CD4-positive, alpha-beta T cell (primary cell): ENCODE measurements around the gene KRT1. TPM values are rescaled to one million over a fixed set of nuclear protein-coding genes. Genes with fewer than 3 reads are reported as not detected.
A peak's percentile ranks its signal among the peaks of the same experiment; 100 is the strongest.

Experiments used
- ATAC-seq: fragments of 200-7000 bp; cut with Tn5 transposase; one replicate; pipeline ENCODE4 v1.10.0; 2022; ENCODE audit warnings: mild to moderate bottlenecking; ENCODE audit not compliant: poor library complexity
- CTCF ChIA-PET: fragments of 350-600 bp; sonication (Branson Sonifier 250); formaldehyde crosslinking; loops from one replicate; lab custom pipeline; 2021; ENCODE audit warnings: antibody characterized with exemption, inconsistent platforms; lab: Charles Lee
- POLR2A ChIA-PET: fragments of 350-600 bp; sonication (Branson Sonifier 250); formaldehyde crosslinking; loops from one replicate; lab custom pipeline; 2021; ENCODE audit warnings: antibody characterized with exemption, inconsistent platforms; lab: Charles Lee
- DNase-seq, 14 experiments: peaks; one replicate each; pipeline ENCODE4 v3.0.0-alpha.2; 2013 to 2020; ENCODE audit warnings: mixed read lengths in 2 of 14
- H3K27ac ChIP-seq, 2 donors: one replicate each; pipeline versions ENCODE4 v1.5.1 to v1.7.0; 2013; ENCODE audit warnings: low read length in 2 of 2, low read depth in 1 of 2, mild to moderate bottlenecking in 1 of 2
- H3K27me3 ChIP-seq, 2 experiments: 1 replicate in 1 of 2; 2 replicates in 1 of 2; pipeline versions ENCODE4 v1.6.1 to v1.7.0; 2013; ENCODE audit warnings: low read length in 2 of 2, control low read depth in 1 of 2, mild to moderate bottlenecking in 1 of 2, moderate library complexity in 1 of 2; ENCODE audit not compliant: insufficient read depth in 2 of 2, control insufficient read depth in 1 of 2
- H3K36me3 ChIP-seq: one replicate; pipeline ENCODE4 v1.6.1; 2013; ENCODE audit warnings: low read length, control low read depth; ENCODE audit not compliant: insufficient read depth
- H3K4me1 ChIP-seq: one replicate; pipeline ENCODE4 v1.6.1; 2013; ENCODE audit warnings: low read length, control low read depth; ENCODE audit not compliant: insufficient read depth
- H3K4me3 ChIP-seq: one replicate; pipeline ENCODE4 v1.5.1; 2013; ENCODE audit warnings: mild to moderate bottlenecking, low read length, moderate library complexity
- H3K9me3 ChIP-seq, 2 experiments: 1 replicate in 1 of 2; 2 replicates in 1 of 2; pipeline versions ENCODE4 v1.6.1 to v1.7.0; 2013; ENCODE audit warnings: low read length in 2 of 2, mild to moderate bottlenecking in 2 of 2, control low read depth in 1 of 2, moderate library complexity in 1 of 2; ENCODE audit not compliant: control insufficient read depth in 1 of 2, insufficient read depth in 1 of 2
- H3K27ac Mint-ChIP-seq: one replicate; pipeline ENCODE4 v1.8.0; 2020; ENCODE audit warnings: mixed read lengths
- H3K27me3 Mint-ChIP-seq: one replicate; pipeline ENCODE4 v1.8.0; 2021; ENCODE audit warnings: mixed read lengths
- H3K36me3 Mint-ChIP-seq: one replicate; pipeline ENCODE4 v1.8.0; 2021; ENCODE audit warnings: low read depth, mixed read lengths
- H3K4me1 Mint-ChIP-seq: one replicate; pipeline ENCODE4 v1.8.0; 2021; ENCODE audit warnings: low read depth, mixed read lengths
- H3K4me3 Mint-ChIP-seq: one replicate; pipeline ENCODE4 v1.8.0; 2020; ENCODE audit warnings: mild to moderate bottlenecking, mixed read lengths
- H3K9me3 Mint-ChIP-seq: one replicate; pipeline ENCODE4 v1.8.0; 2020; ENCODE audit warnings: mixed read lengths
- intact Hi-C, 2 experiments: fragments of 100-400 bp; cut with DNase I in 1 of 2; cut with micrococcal nuclease in 1 of 2; formaldehyde crosslinking; loops; one replicate each; pipeline versions ENCODE4 v1.15.1 to v1.9.0; 2023 to 2025; cut with DNase I, micrococcal nuclease
- total RNA-seq, 174 experiments: library from RNA in 2 of 174; stranded (reverse) in 2 of 174; gene quantifications; one replicate each; pipeline ENCODE4 v1.2.3 and lab custom pipeline; 2021 to 2026
- TF ChIP-seq, protein P1 (sequence below): fragments of 200-600 bp; IDR thresholded peaks from one replicate; pipeline ENCODE4 v1.8.0; 2022; ENCODE audit warnings: antibody characterized with exemption, mild to moderate bottlenecking

Gene KRT1
- total RNA-seq, 2 experiments from 2014 or later, result 3.9 to 4.0 TPM

- no peaks in the 10 kb centered on the region for H3K36me3 Mint-ChIP-seq
- DNase-seq (no peak), ATAC-seq (no peak)
- no peak overlapping the region for H3K4me3 Mint-ChIP-seq
- no peak overlapping the region for H3K27ac Mint-ChIP-seq
- ChIA-PET POLR2A (interaction anchor here (1.0 kb wide), 1 partner anchor 77 kb away, joined by 3 read pairs; no protein-coding TSS in a partner anchor), CTCF (no interaction called here)
- Histone ChIP-seq H3K27ac (no peak overlapping the region), H3K27me3 (no peaks in the 10 kb centered on the region), H3K4me1 (peaks cover 8% of the 10 kb centered on the region), H3K4me3 (no peak overlapping the region), H3K9me3 (no peaks in the 10 kb centered on the region), H3K36me3 (no peaks in the 10 kb centered on the region)
- intact Hi-C loops, result no loop called here
- TF ChIP-seq, protein P1, sequence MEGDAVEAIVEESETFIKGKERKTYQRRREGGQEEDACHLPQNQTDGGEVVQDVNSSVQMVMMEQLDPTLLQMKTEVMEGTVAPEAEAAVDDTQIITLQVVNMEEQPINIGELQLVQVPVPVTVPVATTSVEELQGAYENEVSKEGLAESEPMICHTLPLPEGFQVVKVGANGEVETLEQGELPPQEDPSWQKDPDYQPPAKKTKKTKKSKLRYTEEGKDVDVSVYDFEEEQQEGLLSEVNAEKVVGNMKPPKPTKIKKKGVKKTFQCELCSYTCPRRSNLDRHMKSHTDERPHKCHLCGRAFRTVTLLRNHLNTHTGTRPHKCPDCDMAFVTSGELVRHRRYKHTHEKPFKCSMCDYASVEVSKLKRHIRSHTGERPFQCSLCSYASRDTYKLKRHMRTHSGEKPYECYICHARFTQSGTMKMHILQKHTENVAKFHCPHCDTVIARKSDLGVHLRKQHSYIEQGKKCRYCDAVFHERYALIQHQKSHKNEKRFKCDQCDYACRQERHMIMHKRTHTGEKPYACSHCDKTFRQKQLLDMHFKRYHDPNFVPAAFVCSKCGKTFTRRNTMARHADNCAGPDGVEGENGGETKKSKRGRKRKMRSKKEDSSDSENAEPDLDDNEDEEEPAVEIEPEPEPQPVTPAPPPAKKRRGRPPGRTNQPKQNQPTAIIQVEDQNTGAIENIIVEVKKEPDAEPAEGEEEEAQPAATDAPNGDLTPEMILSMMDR, result no peak
- peaks cover 20% of the 10 kb centered on the region for H3K4me1 Mint-ChIP-seq
- no peaks in the 10 kb centered on the region for H3K9me3 Mint-ChIP-seq
- no peaks in the 10 kb centered on the region for H3K27me3 Mint-ChIP-seq
Measured at GRCh38 chr12:52663420-52663819, 16.8 kb downstream of the KRT1 start.

DNA sequence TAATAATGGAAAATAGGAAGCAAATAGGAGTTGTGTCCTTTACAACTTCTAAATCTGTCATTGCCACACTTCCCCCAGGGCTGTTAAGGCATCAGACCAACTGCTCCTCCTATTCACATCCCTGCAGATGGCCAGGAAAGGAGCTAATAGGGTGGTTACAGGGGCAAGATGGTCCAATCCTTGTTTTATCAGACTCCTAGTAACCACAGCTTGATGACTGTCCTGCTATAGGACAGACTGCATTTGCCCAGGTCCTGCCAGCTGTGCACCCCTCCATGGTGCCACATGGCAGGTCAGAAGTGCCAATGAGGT, 17.3 kb downstream of the KRT1 start:
- DNase-seq, result no peak
- Mint-ChIP-seq H3K36me3 (no peaks in the 10 kb centered on the region), H3K27ac (no peak overlapping the region), H3K4me1 (peaks cover 20% of the 10 kb centered on the region), H3K9me3 (no peaks in the 10 kb centered on the region), H3K4me3 (no peak overlapping the region), H3K27me3 (no peaks in the 10 kb centered on the region)
- H3K36me3 ChIP-seq, result no peaks in the 10 kb centered on the region
- CTCF ChIA-PET, result no interaction called here
- TF ChIP-seq, protein P1, result no peak
- H3K4me1 ChIP-seq, result peaks cover 8% of the 10 kb centered on the region
- POLR2A ChIA-PET, result interaction anchor here (1.0 kb wide), 1 partner anchor 77 kb away, joined by 3 read pairs; no protein-coding TSS in a partner anchor
- H3K27ac ChIP-seq, result no peak overlapping the region
- no peak for ATAC-seq
- no peaks in the 10 kb centered on the region for H3K9me3 ChIP-seq
- no peaks in the 10 kb centered on the region for H3K27me3 ChIP-seq
- H3K4me3 ChIP-seq, result no peak overlapping the region
- intact Hi-C loops, result no loop called here

DNA sequence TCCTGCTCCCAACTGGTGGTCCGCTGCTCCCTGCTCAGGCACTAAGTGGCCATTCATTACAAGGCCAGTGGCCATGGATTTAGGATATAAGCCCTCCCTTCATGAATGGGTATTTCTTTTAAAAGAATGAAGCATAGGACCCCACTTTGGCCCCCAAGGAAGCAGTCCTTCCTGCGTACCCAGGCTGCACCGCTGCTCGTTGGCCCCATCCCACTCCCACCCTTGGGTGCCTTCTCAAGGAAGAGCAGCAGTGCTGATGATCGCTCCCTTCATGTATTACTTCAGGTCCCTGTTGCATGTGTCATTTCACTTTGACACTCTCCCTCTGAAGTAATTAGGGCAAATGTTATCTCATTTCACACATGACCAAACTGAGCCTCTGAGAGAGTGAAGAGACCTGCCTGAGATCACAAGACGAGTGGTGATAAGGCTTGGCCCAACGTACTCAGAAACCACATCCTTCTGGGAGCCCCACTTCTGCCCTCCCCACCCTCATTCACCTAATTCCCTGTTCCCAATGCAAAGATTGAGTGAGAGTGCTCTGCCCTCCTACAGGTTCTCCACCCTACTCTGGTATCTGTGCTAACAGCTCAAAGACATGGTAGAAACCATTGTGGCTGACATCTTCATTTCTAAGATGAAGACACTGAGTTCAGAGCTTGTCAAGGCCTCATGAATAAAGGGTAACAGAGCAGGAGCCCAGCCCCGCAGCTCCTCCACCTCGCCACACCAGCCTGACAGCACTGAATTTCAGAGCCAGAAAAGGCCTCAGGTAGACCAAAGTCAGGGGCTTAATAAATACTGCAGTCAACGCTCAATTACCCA, 17.9 kb downstream of the KRT1 start:
- H3K9me3 ChIP-seq, result no peaks in the 10 kb centered on the region
- H3K4me3 ChIP-seq, result no peak overlapping the region
- H3K27ac Mint-ChIP-seq, result no peak overlapping the region
- no peaks in the 10 kb centered on the region for H3K9me3 Mint-ChIP-seq
- no peaks in the 10 kb centered on the region for H3K36me3 Mint-ChIP-seq
- ATAC-seq, result no peak
- H3K36me3 ChIP-seq, result no peaks in the 10 kb centered on the region
- peaks cover 17% of the 10 kb centered on the region for H3K4me1 Mint-ChIP-seq
- peaks cover 8% of the 10 kb centered on the region for H3K4me1 ChIP-seq
- TF ChIP-seq, protein P1, result no peak
- no peak overlapping the region for H3K4me3 Mint-ChIP-seq
- intact Hi-C loops, result no loop called here
- ChIA-PET CTCF (no interaction called here), POLR2A (interaction anchor here (1.0 kb wide), 1 partner anchor 76 kb away, joined by 3 read pairs; no protein-coding TSS in a partner anchor)
- no peaks in the 10 kb centered on the region for H3K27me3 ChIP-seq
- no peaks in the 10 kb centered on the region for H3K27me3 Mint-ChIP-seq
- peak in 1 of 14 experiments; percentile 26 for DNase-seq
- H3K27ac ChIP-seq, result no peak overlapping the region
